ENCODE data around the gene MOB3B.

- TF ChIP-seq SIN3A (IDR thresholded peaks at IDR 0.05; ENCODE audit: borderline replicate concordance, insufficient read depth, low read length) (no peak), POLR2AphosphoS5 (IDR thresholded peaks at IDR 0.05; ENCODE audit: low read depth, low read length) (no peak), TAF1 (IDR thresholded peaks at IDR 0.05; ENCODE audit: borderline replicate concordance, insufficient read depth, low read length) (no peak), REST (IDR thresholded peaks at IDR 0.05; ENCODE audit: insufficient read depth in 1 of 2, low read depth in 2 of 2, low read length in 2 of 2) (no peak), FOXP2 (optimal IDR thresholded peaks at IDR 0.05; ENCODE audit: borderline replicate concordance, extremely low read depth, extremely low read length, insufficient read depth) (no peak)
Measured at GRCh38 chr9:27398982-27399653, 130.5 kb downstream of the MOB3B start.

All from PFSK-1 (cell line).